ENCODE data around the gene ANGPT4.
"Not testable (repeated sequence)": the region's sequence is repeated elsewhere in the genome, so short reads cannot be mapped to it uniquely, and the experiment has no call there.

The ANGPT4 gene

GRCh38 chr20:909641-910040, 6.5 kb downstream of the ANGPT4 start:
- DNase-seq, result no peak

GRCh38 chr20:906703-907270, 9.3 kb downstream of the ANGPT4 start:
- DNase-seq, result peak in 2 of 58 donors; percentile 6 to 15

- DNase-seq, result no peak
These were observed 10.1 kb downstream of the ANGPT4 start for GRCh38 chr20:906001-906520.

GRCh38 chr20:905396-905961, 10.7 kb downstream of the ANGPT4 start:
- DNase-seq, result peak in 6 of 58 donors; percentile 3 to 35 (median 12)

- no peak for DNase-seq
These were observed 12.0 kb downstream of the ANGPT4 start for GRCh38 chr20:904039-904545.

- not testable (repeated sequence) for DNase-seq
These were observed 18.7 kb downstream of the ANGPT4 start for GRCh38 chr20:897436-897835.

GRCh38 chr20:896501-897025, 19.6 kb downstream of the ANGPT4 start:
- no peak for DNase-seq

- DNase-seq, result not testable (repeated sequence)
These were observed 23.8 kb downstream of the ANGPT4 start for GRCh38 chr20:892371-892770.

GRCh38 chr20:891706-892080, 24.4 kb downstream of the ANGPT4 start:
- peak in 5 of 58 donors; percentile 14 to 60 (median 37) for DNase-seq

GRCh38 chr20:891058-891705, 25.0 kb downstream of the ANGPT4 start:
- peak in 45 of 58 donors; percentile 7 to 90 (median 44) for DNase-seq

- peak in 1 of 58 donors; percentile 10 for DNase-seq
These were observed 25.5 kb downstream of the ANGPT4 start for GRCh38 chr20:890666-891057.

GRCh38 chr20:889932-890463, 26.1 kb downstream of the ANGPT4 start:
- DNase-seq, result no peak

- DNase-seq, result no peak
These were observed 27.0 kb downstream of the ANGPT4 start for GRCh38 chr20:889106-889505.

GRCh38 chr20:888057-888456, 28.1 kb downstream of the ANGPT4 start:
- no peak for DNase-seq

- no peak for DNase-seq
These were observed 29.0 kb downstream of the ANGPT4 start for GRCh38 chr20:887137-887536.

GRCh38 chr20:884983-885952, 30.9 kb downstream of the ANGPT4 start:
- DNase-seq, result peak in 31 of 58 donors; percentile 2 to 48 (median 16)

- no peak for DNase-seq
These were observed 34.4 kb downstream of the ANGPT4 start for GRCh38 chr20:881783-882144.

- DNase-seq, result no peak
These were observed 34.9 kb downstream of the ANGPT4 start for GRCh38 chr20:881051-881782.

- DNase-seq, result no peak
These were observed 36.5 kb downstream of the ANGPT4 start for GRCh38 chr20:879626-880025.

All from anterior cingulate cortex (tissue), 58 donors.